Hematopoietic multipotent progenitor cell (in vitro differentiated cells): ENCODE measurements around the gene RPL37. TPM values are rescaled to one million over a fixed set of nuclear protein-coding genes. Genes with fewer than 3 reads are reported as not detected.
A peak's percentile ranks its signal among the peaks of the same experiment; 100 is the strongest.
"Not testable (repeated sequence)": the region's sequence is repeated elsewhere in the genome, so short reads cannot be mapped to it uniquely, and the experiment has no call there.

Experiments used
- DNase-seq, 3 donors: peaks; one replicate each; pipeline ENCODE4 v3.0.0-alpha.2; 2011 to 2015; ENCODE audit warnings: low read depth in 2 of 3, low spot score in 2 of 3
- total RNA-seq: library from RNA; depleted of rRNA; stranded (reverse); fragments of >200 nt; gene quantifications from one replicate; pipeline ENCODE4 v1.2.3, GENCODE V29; 2012

RPL37 gene
- total RNA-seq: 101 TPM

GRCh38 chr5:40834849-40835787 is at the start of gene RPL37:
TSS of gene RPL37 (minus strand) at chr5:40835222. CDS start at chr5:40835185, 37 bp downstream.
- peak; percentile 82 to 94 (median 91) for DNase-seq

- not testable (repeated sequence) for DNase-seq
These were observed 48.0 kb upstream of the RPL37 start for GRCh38 chr5:40883051-40883450.

DNA sequence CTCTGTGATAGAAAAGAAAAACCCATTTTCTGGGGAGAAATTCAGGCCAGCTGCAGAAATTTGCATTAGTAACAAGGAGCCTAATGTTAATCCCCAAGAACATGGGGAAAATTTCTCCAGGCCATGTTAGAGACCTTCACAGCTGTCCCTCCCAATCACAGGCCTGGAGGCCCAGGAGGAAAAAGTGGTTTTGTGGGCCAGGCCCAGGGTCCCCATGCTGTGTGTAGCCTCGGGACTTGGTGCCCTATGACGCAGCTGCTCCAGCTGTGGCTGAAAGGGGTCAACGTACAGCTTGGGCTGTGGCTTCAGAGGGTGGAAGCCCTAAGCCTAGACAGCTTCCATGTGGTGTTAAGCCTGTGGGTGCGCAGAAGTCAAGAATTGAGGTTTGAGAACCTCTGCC is 47.3 kb upstream of the RPL37 start:
- no peak for DNase-seq

DNA sequence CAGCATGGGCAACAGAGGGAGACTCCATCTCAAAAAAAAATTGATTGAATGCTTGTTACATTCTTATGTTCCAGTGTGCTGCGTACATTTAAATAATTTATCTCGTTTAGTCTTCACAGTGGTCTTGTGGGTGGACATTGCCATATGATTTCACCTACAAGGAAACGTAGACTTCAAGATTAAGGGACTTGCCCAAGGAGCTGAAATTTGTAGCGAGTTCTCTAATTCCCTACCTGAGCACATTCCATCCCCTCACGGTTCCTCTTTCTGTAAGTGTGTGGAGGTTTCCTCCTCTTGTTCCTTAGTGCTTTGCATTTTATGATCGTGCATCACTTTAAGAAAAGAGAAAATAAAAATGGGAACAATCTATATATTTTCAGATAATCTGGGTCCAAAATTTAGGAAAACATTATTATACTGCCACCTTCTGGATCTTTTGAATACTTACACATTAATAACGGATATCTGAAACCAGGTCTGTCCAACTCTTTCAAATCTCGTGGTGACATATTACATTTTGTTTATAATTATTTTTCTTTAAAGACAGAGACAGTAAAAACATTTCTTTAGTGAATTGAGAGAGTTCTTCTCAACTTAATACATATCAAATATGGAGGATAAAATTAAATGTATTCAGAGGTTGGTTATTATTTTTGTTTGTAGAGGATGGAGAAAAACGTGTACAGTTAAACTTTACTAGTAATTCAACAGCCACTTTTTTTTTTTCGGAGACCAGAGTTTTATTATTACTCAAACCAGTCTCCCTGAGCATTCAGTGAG is 44.3 kb upstream of the RPL37 start:
- peak in 2 of 3 donors; percentile 14 to 49 for DNase-seq

DNA sequence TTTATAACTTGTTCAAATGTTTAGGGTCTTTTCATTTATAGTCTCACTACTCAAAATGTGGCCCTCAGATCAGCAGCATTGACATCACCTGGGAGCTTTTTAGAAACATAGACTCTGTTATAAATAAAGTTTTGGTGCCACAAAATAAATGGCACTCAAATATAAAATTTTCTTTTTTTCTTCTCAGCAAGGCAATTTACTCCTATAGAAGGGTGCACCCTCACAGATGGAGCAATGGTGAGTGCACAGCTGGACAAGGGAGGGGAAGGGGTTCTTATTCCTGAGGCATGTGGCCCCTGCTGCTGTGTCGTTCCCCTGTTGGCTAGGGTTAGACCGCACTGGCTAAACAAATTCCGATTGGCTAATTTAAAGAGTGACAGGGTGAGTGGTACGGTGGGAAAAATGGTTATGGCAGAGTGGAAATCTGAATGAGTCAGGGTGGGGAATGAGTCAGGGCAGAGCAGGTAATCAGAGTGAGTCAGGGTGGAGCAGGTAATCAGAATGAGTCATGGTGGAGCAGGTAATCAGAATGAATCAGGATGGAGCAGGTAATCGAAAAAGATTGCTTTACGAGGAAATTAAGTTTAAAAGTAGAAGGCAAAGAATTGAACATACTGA is 42.5 kb upstream of the RPL37 start:
- no peak for DNase-seq

DNA sequence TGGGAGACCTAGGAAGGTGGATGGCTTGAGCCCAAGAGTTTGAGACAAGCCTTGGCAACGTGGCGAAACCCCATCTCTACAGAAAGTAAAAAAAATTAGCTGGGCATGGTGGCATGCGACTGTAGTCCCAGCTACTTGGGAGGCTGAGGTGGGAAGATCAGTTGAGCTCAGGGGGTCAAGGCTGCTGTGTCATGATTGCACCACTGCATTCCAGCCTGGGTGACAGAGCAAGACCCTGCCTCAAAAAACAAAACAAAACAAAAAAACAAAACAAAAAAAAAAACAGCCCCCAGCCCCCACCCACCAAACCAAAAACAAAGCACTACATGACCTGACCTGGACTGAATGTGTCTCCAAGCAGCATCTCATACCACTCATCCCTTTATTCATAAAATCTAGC is 40.9 kb upstream of the RPL37 start:
- no peak for DNase-seq

GRCh38 chr5:40873286-40873880 is 38.4 kb upstream of the RPL37 start:
- DNase-seq: no peak

DNA sequence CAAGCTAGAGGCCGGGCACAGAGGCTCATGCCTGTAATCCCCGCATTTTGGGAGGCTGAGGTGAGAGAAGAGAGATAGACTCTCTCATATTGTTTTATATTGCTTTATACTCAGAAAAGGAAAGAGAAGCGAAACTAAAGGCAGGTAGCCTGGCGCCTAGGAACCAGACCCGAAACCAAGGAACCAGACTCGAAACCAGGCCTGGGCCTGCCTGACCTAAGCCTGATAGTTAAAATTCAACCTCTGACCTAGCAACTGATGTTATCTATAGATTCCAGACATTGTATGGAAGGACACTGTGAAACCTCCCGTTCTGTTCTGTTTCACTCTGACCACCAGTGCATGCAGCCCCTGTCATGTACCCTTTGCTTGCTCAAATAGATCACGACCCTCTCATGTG is 37.2 kb upstream of the RPL37 start:
- DNase-seq: not testable (repeated sequence)

GRCh38 chr5:40871177-40871576 is 36.2 kb upstream of the RPL37 start:
- no peak for DNase-seq

- DNase-seq: no peak
These were observed 34.4 kb upstream of the RPL37 start for GRCh38 chr5:40869384-40869783.

GRCh38 chr5:40866844-40867243 is 31.8 kb upstream of the RPL37 start:
- DNase-seq: no peak

DNA sequence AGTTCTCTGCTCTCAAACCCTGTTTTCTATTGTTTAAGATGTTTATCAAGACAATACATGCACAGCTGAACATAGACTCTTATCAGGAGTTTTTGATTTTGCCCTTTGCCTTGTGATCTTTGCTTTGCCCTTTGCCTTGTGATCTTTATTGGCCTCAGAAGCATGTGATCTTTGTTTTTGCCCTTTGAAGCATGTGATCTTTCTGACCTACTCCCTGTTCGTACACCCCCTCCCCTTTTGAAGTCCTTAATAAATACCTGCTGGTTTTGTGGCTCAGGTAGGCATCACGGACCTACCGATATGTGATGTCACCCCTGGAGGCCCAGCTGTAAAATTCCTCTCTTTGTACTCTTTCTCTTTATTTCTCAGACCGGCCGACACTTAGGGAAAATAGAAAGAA is 30.0 kb upstream of the RPL37 start:
- not testable (repeated sequence) for DNase-seq

DNA sequence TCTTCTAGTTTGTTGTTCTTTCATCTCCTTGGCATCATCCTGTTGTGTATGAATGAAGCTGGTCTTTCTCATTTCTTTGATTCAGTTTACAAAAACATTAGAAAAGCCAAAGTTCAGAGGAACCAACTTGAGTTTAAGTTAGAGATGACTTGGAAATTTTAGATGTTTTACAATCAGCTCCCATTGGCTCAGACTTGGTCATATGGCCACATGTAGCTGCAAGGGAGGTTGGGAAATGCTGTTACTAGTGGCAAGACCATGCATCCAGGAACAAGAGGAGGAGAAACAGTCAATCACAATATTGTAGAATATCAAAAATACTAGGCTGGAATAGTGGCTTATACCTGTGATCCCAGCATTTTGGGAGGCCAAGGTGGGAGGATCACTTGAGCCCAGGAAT is 25.7 kb upstream of the RPL37 start:
- no peak for DNase-seq

DNA sequence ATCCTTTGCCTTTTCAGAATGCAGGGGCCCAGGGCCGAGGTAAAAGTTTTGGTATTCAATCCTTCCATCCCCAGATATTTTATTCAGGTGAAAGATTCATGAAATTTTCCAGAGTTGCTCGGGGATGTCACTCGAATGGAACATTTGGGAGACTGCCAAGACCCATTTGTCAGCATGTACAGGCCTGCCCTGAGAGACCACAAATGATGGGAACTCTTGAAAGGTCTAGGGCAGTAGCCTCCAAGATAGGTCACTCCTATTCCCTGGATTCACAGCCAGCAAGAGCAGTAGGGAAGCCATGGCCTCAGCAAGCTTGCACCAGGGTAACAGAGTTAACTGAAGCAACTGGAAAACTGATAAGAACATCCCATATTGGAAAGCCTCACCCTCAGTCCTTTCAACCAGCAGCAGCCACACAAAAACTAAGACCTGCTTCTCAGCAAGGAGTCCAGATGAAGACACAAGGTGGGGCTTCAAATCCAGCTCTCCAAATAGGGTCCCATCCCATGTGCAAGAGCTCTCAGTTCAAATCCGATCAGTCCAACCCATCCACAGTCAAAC is 18.7 kb upstream of the RPL37 start:
- no peak for DNase-seq

GRCh38 chr5:40847525-40847924 is 12.5 kb upstream of the RPL37 start:
- DNase-seq: no peak

GRCh38 chr5:40846371-40846770 is 11.3 kb upstream of the RPL37 start:
- DNase-seq: no peak

GRCh38 chr5:40844565-40844964 is 9.5 kb upstream of the RPL37 start:
- DNase-seq: no peak

GRCh38 chr5:40842351-40842750 is 7.3 kb upstream of the RPL37 start:
- DNase-seq: no peak

- DNase-seq: peak in 2 of 3 donors; percentile 42 to 72
These were observed 6.2 kb upstream of the RPL37 start, which contains the start of gene CARD6 for GRCh38 chr5:40841068-40841805. TSS of gene CARD6 (plus strand) at chr5:40841367. CDS start at chr5:40841383, 16 bp downstream.

- no peak for DNase-seq
These were observed 3.1 kb upstream of the RPL37 start for GRCh38 chr5:40838086-40838485.
